ENCODE results near the gene DDX17. TPM values are rescaled to one million over a fixed set of nuclear protein-coding genes. Genes with fewer than 3 reads are reported as not detected.

Gene DDX17
- total RNA-seq, 2 experiments from 2014 or later = 452 to 527 TPM

DNA sequence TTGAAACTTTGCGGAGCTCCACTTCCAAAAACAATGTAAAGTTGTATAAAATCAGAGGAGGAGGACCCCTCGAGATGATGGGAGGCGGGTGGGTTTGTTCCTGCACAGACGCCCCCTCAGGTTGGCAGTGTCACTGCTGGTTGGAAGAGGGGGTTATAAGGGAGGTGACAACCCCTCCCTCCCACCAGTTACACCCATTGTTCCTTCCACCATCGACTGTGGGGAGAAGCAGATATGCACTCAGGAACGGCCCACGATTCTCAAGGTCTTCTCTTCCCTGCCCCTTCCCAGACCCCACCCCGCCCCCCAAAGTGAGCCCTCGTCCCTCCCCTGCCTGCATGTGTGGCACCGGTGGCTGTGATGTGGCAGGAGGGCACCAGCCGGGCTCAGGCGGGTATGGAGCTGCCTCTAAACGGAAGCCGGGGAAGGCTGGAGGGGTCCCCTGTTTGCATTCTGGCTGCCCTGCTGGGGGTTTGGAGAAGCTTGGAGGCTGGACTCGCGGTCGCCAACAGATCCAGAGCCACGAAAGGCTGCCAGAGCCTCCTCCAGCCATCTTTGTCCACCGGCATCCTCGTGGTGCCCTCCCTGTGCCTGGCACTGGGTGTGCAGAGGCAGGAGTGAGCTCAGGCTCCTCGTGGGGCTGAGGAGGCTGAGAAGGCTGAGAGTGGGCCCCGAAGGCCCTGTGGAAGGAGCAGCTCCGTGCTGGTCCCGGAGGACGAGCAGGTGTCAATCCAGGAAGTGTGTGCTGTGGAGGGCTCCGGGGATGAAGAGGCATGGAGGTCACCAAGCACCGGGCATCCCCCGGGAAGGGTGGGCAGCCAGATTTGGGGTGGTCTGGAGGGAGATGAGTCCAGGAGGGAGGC is 37.4 kb downstream of the DDX17 start:
- peaks cover 7% of the 10 kb centered on the region for H3K4me1 Mint-ChIP-seq
- CTCF ChIA-PET = no interaction called here
- H3K27me3 Mint-ChIP-seq = peaks cover 40% of the 10 kb centered on the region
- H3K27ac Mint-ChIP-seq = no peak overlapping the region
- DNase-seq = no peak
- peak overlapping the region; percentile 52 for H3K4me3 Mint-ChIP-seq
- ATAC-seq = no peak
- H3K36me3 Mint-ChIP-seq = no peaks in the 10 kb centered on the region
- H3K9me3 Mint-ChIP-seq (ENCODE audit: low read depth) = no peaks in the 10 kb centered on the region

DNA sequence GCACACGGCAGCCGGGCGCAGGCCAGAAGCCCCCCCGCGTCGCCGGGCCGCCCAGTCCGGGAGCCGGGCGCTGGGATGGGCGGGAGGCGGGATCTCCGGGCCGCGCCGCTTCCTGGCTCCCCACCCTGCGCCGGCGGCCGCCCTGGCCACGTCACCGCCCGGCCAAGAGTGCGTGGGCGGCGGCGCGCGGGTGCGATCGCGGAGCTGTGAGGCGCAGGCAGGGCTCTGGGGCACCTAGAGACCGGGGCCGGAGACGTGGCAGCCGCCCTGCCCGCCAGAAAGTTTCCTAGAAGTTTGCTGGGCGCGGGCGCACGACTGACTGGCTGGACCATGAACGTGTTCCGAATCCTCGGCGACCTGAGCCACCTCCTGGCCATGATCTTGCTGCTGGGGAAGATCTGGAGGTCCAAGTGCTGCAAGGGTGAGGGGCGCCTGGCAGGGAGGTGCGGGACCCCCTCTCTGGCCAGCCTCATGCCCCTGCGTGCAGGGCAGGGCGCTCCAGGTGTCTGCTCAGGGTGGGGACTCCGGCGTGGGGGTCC is 38.1 kb downstream of the DDX17 start, which contains the start of gene KDELR3:
Gene KDELR3, plus strand, starts transcription at position 193 of the 539 bp plus-strand sequence. Its CDS starts 138 bp downstream, at position 331.
- Mint-ChIP-seq H3K27ac (no peak within 1 kb of the TSS), H3K36me3 (no peaks in the 10 kb centered on the region), H3K9me3 (ENCODE audit: low read depth) (no peaks in the 10 kb centered on the region), H3K4me3 (peak within 1 kb of the TSS; percentile 55), H3K27me3 (peaks cover 47% of the 10 kb centered on the region), H3K4me1 (peaks cover 7% of the 10 kb centered on the region)
- ATAC-seq = peak; percentile 92
- peak; percentile 64 for DNase-seq
- CTCF ChIA-PET = no interaction called here

DNA sequence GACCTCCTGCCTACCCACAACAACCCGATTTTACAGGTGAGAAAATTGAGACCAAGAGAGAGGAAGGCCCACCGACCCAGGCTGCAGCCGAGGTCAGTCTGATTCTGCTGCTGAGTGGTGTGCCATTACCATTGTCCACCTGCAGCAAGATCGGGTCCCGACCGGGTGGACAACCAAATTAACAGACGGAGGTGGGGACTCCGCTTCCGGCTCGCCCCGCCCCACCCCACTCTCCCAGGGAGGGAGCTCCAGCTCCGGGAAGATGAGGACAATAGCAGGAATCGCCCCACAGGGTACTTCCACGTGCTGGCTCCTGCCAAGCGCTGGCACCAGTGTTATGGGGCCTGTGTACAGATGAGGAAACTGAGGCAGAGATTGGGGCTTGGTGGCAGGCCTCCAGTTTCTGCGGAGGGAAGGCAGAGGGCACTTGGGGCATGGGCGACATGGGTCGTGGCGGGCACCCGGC is 38.6 kb downstream of the DDX17 start:
- CTCF ChIA-PET = no interaction called here
- Mint-ChIP-seq H3K36me3 (no peaks in the 10 kb centered on the region), H3K4me3 (peak overlapping the region; percentile 55), H3K27ac (no peak overlapping the region), H3K9me3 (ENCODE audit: low read depth) (no peaks in the 10 kb centered on the region), H3K4me1 (peaks cover 7% of the 10 kb centered on the region), H3K27me3 (peaks cover 50% of the 10 kb centered on the region)
- ATAC-seq (no peak), DNase-seq (no peak)

GRCh38 chr22:38465673-38466490 is 40.2 kb downstream of the DDX17 start:
- no peak for DNase-seq
- H3K4me3 Mint-ChIP-seq = no peak overlapping the region
- no peaks in the 10 kb centered on the region for H3K9me3 Mint-ChIP-seq (ENCODE audit: low read depth)
- peaks cover 13% of the 10 kb centered on the region for H3K4me1 Mint-ChIP-seq
- no peak overlapping the region for H3K27ac Mint-ChIP-seq
- CTCF ChIA-PET = no interaction called here
- no peaks in the 10 kb centered on the region for H3K36me3 Mint-ChIP-seq
- ATAC-seq = no peak
- peaks cover 66% of the 10 kb centered on the region for H3K27me3 Mint-ChIP-seq

DNA sequence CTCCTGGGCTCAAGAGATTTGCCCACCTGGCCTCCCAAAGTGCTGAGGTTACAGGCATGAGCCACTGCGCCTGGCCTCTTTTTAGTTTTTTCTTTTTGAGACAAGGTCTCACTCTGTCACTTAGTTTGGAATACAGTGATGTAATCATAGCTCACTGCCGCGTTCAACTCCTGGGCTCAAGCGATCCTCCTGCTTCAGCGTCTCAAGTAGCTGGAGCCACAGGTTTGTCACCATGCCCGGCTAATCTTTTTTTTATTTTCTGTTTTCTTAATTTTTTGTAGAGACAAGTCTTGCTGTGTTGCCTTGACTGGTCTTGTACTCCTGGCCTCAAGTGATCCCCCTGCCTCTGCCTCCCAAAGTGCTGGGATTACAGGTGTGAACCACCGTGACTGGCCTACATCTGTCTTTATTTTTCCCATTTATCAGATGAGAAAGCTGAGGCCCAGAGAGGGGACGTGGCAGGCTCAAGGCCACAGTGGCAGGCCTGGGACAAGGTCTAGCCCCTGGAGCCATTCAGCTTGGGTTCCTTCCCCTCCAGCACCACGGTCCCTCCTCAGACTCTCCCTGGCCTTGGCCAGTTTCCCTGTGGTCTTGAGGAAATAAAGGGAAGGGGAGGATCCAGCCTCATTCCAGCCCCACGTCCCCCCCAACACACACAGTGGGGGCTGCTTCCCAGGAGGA is 41.0 kb downstream of the DDX17 start:
- CTCF ChIA-PET = no interaction called here
- Mint-ChIP-seq H3K36me3 (no peaks in the 10 kb centered on the region), H3K27ac (no peak overlapping the region), H3K4me1 (peaks cover 13% of the 10 kb centered on the region), H3K27me3 (peaks cover 73% of the 10 kb centered on the region), H3K9me3 (ENCODE audit: low read depth) (no peaks in the 10 kb centered on the region), H3K4me3 (no peak overlapping the region)
- ATAC-seq = no peak
- DNase-seq = no peak

DNA sequence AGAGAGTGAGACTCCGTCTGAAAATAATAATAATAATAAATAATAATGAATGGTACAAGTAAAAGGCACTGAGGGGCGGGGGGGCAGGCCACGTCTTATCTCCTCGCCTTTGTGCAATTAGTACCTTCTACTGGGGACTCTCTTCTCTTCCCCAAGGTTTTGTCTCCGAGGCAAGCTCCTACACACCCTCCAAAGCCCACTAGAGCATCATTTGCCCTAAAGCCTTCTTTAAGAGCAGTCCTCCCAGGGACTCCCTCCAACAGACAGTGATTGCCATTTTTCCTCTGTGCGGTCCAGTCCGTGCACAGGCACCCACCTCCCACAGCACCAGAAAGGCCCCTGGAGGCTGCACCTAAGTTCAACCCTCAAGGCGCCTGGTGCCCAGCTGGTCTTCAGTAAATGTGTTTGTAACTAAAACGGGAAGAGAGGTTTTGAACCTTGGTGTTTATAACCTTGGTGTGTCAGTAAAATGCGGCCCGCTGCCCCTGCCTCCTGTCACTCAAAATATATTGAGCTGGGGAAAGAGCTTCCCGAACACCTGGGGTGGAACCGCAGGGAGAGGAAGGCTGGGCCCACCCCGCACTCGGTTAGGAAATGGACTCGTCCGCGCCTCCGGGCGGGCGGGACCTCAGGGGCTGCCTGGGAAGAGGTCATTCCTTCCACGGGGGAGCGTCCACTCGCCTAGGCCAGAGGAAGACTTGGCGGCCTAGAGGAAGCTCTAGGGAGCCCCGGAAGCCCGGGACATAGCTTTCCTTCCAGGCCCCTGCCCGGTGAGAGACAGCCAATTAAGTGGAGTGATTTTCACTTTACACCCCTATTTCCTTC is 42.9 kb downstream of the DDX17 start:
- Mint-ChIP-seq H3K36me3 (no peaks in the 10 kb centered on the region), H3K27ac (no peak overlapping the region), H3K27me3 (peaks cover 81% of the 10 kb centered on the region), H3K4me1 (peaks cover 13% of the 10 kb centered on the region), H3K9me3 (ENCODE audit: low read depth) (no peaks in the 10 kb centered on the region), H3K4me3 (no peak overlapping the region)
- ATAC-seq = no peak
- CTCF ChIA-PET = interaction anchor here (1.4 kb wide), 1 partner anchor 11 kb away, joined by 3 read pairs; no protein-coding TSS in a partner anchor
- no peak for DNase-seq

DNA sequence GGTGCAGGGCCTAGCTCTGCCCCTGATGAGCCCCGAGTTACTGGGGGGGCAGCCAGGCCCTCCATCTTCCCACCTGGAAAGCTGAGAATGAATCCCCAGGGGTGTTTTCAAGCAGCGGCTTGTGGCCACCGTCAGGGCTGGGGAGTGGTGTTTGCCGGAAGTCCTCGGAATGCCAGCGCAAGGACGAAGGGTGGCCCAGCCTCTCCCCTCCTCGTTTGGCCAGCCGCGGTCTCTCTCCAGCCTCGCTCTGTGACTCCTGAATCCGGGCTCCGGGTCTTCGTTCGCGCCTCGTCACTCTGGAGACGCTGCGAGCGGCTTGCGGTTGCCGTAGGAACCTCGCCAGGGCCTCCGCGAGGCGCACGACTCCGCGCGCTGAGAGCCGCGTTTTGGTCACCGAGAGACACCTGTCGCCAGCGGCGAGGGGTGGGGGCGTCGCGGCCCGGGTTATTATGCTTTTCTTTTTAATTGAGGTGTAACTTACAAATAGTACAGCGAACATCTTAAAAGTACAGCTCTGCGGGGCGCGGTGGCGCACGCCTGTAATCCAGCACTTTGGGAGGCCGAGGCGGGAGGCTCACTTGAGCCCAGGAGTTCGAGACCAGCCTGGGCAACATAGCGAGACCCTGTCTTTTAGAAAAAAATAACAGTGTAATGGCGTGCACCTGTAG is 44.6 kb downstream of the DDX17 start:
- CTCF ChIA-PET = interaction anchor here (1.0 to 1.4 kb wide), 4 partner anchors 10 to 37 kb away, joined by 3 read pairs; no protein-coding TSS in a partner anchor

DNA sequence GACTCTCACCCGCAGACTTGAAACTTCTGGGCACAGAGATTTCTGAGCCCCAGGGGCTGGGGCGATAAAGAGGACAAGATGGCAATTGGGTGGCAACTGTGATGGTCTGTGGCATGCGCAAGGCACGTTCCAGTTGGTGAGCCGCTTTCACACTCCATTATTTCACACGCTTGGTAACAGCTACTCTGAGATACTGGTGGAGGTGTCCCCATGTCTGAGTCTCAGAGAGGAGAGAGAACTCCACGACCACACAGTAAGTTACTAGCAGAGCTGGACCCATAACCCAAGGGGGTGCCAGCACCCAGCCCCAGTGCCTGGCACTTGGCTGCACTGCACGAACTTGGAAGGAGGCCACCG is 45.1 kb downstream of the DDX17 start:
- DNase-seq = no peak
- Mint-ChIP-seq H3K36me3 (no peaks in the 10 kb centered on the region), H3K27me3 (peaks cover 85% of the 10 kb centered on the region), H3K4me1 (peaks cover 6% of the 10 kb centered on the region), H3K27ac (no peak overlapping the region), H3K4me3 (no peak overlapping the region), H3K9me3 (ENCODE audit: low read depth) (no peaks in the 10 kb centered on the region)
- peak; percentile 17 for ATAC-seq
- CTCF ChIA-PET = interaction anchor here (1.0 kb wide), 1 partner anchor 13 kb away, joined by 3 read pairs; no protein-coding TSS in a partner anchor

More for the DNA sequence above, 44.6 kb downstream of the DDX17 start:
- Mint-ChIP-seq H3K36me3 (no peaks in the 10 kb centered on the region), H3K4me3 (no peak overlapping the region), H3K27ac (no peak overlapping the region), H3K9me3 (ENCODE audit: low read depth) (no peaks in the 10 kb centered on the region), H3K4me1 (peaks cover 6% of the 10 kb centered on the region), H3K27me3 (peaks cover 86% of the 10 kb centered on the region)
- DNase-seq (peak; percentile 73), ATAC-seq (peak; percentile 70)

DNA sequence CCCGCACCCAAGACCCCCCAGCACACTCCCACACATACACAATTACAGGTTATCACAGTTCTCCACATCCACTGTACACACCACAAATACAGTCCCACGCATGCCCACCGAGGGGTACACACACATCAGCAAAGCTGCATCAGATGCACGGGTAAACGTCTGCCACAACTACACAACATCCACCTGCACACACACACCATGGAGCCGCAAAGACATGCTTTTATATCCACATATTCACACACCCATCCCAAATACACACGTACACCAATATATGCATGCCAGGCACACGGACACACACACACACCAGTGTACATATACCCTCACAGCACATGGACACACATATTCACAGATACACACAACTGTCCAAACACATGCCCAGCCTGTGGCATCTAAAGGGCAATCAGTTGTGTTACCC is 45.7 kb downstream of the DDX17 start:
- ATAC-seq = no peak
- CTCF ChIA-PET = no interaction called here
- no peak for DNase-seq
- no peaks in the 10 kb centered on the region for H3K36me3 Mint-ChIP-seq
- no peaks in the 10 kb centered on the region for H3K9me3 Mint-ChIP-seq (ENCODE audit: low read depth)
- peaks cover 6% of the 10 kb centered on the region for H3K4me1 Mint-ChIP-seq
- H3K27ac Mint-ChIP-seq = no peak overlapping the region
- peaks cover 79% of the 10 kb centered on the region for H3K27me3 Mint-ChIP-seq
- no peak overlapping the region for H3K4me3 Mint-ChIP-seq

GRCh38 chr22:38456841-38457699 is 49.0 kb downstream of the DDX17 start:
- H3K27me3 Mint-ChIP-seq = peaks cover 74% of the 10 kb centered on the region
- ATAC-seq = no peak
- H3K27ac Mint-ChIP-seq = no peak overlapping the region
- no peak for DNase-seq
- no peaks in the 10 kb centered on the region for H3K36me3 Mint-ChIP-seq
- no peaks in the 10 kb centered on the region for H3K9me3 Mint-ChIP-seq (ENCODE audit: low read depth)
- CTCF ChIA-PET = no interaction called here
- no peak overlapping the region for H3K4me3 Mint-ChIP-seq
- H3K4me1 Mint-ChIP-seq = peaks cover 10% of the 10 kb centered on the region

DNA sequence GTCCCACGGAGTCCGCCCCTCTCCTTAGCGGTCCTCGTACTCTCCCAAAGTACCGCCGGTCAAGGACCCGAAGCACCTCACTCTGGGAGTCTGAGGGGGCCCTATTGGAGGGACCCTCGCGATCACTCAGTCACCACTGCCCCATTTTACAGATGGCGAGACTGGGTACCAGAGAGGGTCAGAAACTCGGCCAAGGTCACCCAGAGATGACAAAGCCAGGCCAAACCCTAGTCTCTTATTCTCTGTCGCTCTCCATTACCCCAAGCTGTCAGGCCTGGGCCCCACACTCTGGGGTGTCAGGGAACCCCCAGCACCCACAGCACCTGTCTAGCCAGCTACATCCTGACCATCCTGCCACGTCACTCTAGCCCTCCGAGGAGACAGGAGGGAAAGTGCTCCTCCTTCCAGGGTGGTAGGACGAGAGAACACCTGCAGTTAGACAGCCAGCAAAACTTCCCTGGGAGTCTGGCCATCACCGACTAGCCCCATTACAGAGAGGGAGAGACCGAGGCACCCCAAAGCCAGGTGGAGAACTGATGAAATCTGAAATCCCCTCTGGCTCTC is 49.8 kb downstream of the DDX17 start:
- DNase-seq = no peak
- Mint-ChIP-seq H3K4me3 (no peak overlapping the region), H3K36me3 (no peaks in the 10 kb centered on the region), H3K9me3 (ENCODE audit: low read depth) (no peaks in the 10 kb centered on the region), H3K4me1 (peaks cover 5% of the 10 kb centered on the region), H3K27me3 (peaks cover 70% of the 10 kb centered on the region), H3K27ac (no peak overlapping the region)
- no peak for ATAC-seq
- CTCF ChIA-PET = no interaction called here

Measured in activated CD8-positive, alpha-beta memory T cell treated with anti-CD3 and anti-CD28 coated beads, Interleukin-2, amount 10 ng/mL, durations not matched to agents 7 days and 5 days (primary cell).